Endothelial cell of umbilical vein (primary cell): ENCODE measurements around the gene TMCO6. TPM values are rescaled to one million over a fixed set of nuclear protein-coding genes. Genes with fewer than 3 reads are reported as not detected.

Experiments used
- BruUV-seq: library from RNA; stranded (reverse); fragments of 400-500 nt; replicated peaks from 2 replicates; lab custom pipeline; 2021; lab: Mats Ljungman, UMichigan
- CTCF ChIA-PET: fragments of 300-600, 350-600 bp; sonication (Branson Sonifier 250); formaldehyde crosslinking; loops from one replicate; lab custom pipeline; 2021; ENCODE audit warnings: antibody characterized with exemption, inconsistent platforms; lab: Charles Lee
- POLR2A ChIA-PET: fragments of 300-600, 350-600 bp; sonication (Branson Sonifier 250); formaldehyde crosslinking; loops from one replicate; lab custom pipeline; 2021; ENCODE audit warnings: antibody characterized with exemption, inconsistent platforms; lab: Charles Lee
- DNase-seq: peaks from one replicate; pipeline ENCODE4 v3.0.0-alpha.2; 2011; ENCODE audit warnings: low read depth, low spot score
- FAIRE-seq: peaks from 2 replicates; lab custom pipeline; 2011; peaks lifted over from hg19 to GRCh38; lab: Jason Lieb, UNC
- H2AFZ ChIP-seq: 2 replicates; pipeline ENCODE4 v1.6.0; 2012; ENCODE audit warnings: low read depth, low read length, control low read depth, inconsistent platforms
- H3K27ac ChIP-seq: 2 replicates; pipeline ENCODE4 v1.5.1; 2011; ENCODE audit warnings: low read depth, mild to moderate bottlenecking, control low read depth, low read length, moderate library complexity; ENCODE audit not compliant: insufficient read depth
- H3K27me3 ChIP-seq, 2 experiments: 2 replicates each; pipeline versions ENCODE4 v1.6.0 to v1.6.1; 2011; ENCODE audit warnings: low read length in 2 of 2, mixed read lengths in 1 of 2; ENCODE audit not compliant: control insufficient read depth in 2 of 2, insufficient read depth in 2 of 2
- H3K36me3 ChIP-seq, 2 experiments: 2 replicates in 1 of 2; 3 replicates in 1 of 2; pipeline ENCODE4 v1.5.1; 2011; ENCODE audit warnings: low read length in 2 of 2, mild to moderate bottlenecking in 1 of 2, moderate library complexity in 1 of 2; ENCODE audit not compliant: control insufficient read depth in 2 of 2, insufficient read depth in 2 of 2; ENCODE audit errors: extremely low read depth in 1 of 2
- H3K4me1 ChIP-seq: 3 replicates; pipeline ENCODE4 v1.5.1; 2011; ENCODE audit warnings: mild to moderate bottlenecking, low read length; ENCODE audit not compliant: control insufficient read depth, insufficient read depth; ENCODE audit errors: extremely low read depth
- H3K4me2 ChIP-seq: 2 replicates; pipeline ENCODE4 v1.6.1; 2011; ENCODE audit warnings: low read length, control low read depth, mixed read lengths; ENCODE audit not compliant: insufficient read depth
- H3K4me3 ChIP-seq, 3 experiments: fragments of 200-600 bp in 1 of 3; sonication (generic), shearing (Covaris generic) in 1 of 3; replicated peaks in 1 of 3; 2 replicates each; pipeline ENCODE4 v1.5.1; 2011 to 2016; ENCODE audit warnings: control low read depth in 3 of 3, low read length in 3 of 3, mild to moderate bottlenecking in 2 of 3, inconsistent platforms in 1 of 3, low read depth in 1 of 3, moderate library complexity in 1 of 3; ENCODE audit not compliant: insufficient read depth in 1 of 3
- H3K79me2 ChIP-seq: 2 replicates; pipeline ENCODE4 v1.6.0; 2012; ENCODE audit warnings: low read length, inconsistent platforms; ENCODE audit not compliant: control insufficient read depth, insufficient read depth
- H3K9ac ChIP-seq: replicated peaks from 2 replicates; pipeline ENCODE3; 2011; ENCODE audit warnings: low read length, control low read depth; ENCODE audit not compliant: insufficient read depth; ENCODE audit errors: extremely low read depth
- H3K9me1 ChIP-seq: replicated peaks from 3 replicates; pipeline ENCODE4 v1.6.0; 2011; ENCODE audit warnings: mild to moderate bottlenecking, low read length; ENCODE audit not compliant: control insufficient read depth, insufficient read depth; ENCODE audit errors: extremely low read depth
- H3K9me3 ChIP-seq: replicated peaks from 2 replicates; pipeline ENCODE4 v1.5.1; 2012; ENCODE audit warnings: low read length, inconsistent platforms; ENCODE audit not compliant: control insufficient read depth, insufficient read depth
- H4K20me1 ChIP-seq: replicated peaks from 2 replicates; pipeline ENCODE3; 2011; ENCODE audit warnings: mild to moderate bottlenecking, low read length; ENCODE audit not compliant: control insufficient read depth, insufficient read depth; ENCODE audit errors: extremely low read depth
- FOS ChIP-seq: IDR thresholded peaks from 2 replicates; pipeline ENCODE4 v1.6.1; 2011; ENCODE audit warnings: mild to moderate bottlenecking, low read length, moderate library complexity, borderline replicate concordance; ENCODE audit not compliant: insufficient read depth
- GATA2 ChIP-seq: IDR thresholded peaks from 2 replicates; pipeline ENCODE4 v1.7.0; 2011; ENCODE audit warnings: low read depth, mild to moderate bottlenecking, moderate library complexity, mixed read lengths, low read length; ENCODE audit not compliant: insufficient read length, insufficient read depth
- JUN ChIP-seq: IDR thresholded peaks from 2 replicates; pipeline ENCODE4 v1.6.1; 2011; ENCODE audit warnings: borderline replicate concordance, low read depth; ENCODE audit not compliant: insufficient read length, insufficient read depth
- MYC ChIP-seq: IDR thresholded peaks from one replicate; pipeline ENCODE4 v1.6.1; 2011; ENCODE audit warnings: mild to moderate bottlenecking, low read depth, low read length
- POLR2A ChIP-seq: IDR thresholded peaks from 2 replicates; pipeline ENCODE4 v1.6.1; 2012; ENCODE audit warnings: low read depth, mild to moderate bottlenecking, control low read depth, low read length
- dilution Hi-C: fragments of 300-500 bp; cut with MboI; formaldehyde crosslinking; loops from one replicate; pipeline ENCODE4 v1.15.0; 2019; ENCODE audit warnings: low sequenced_read_pairs; ENCODE audit not compliant: extremely low pct_ligation_motif_present
- intact Hi-C: fragments of 100-400 bp; cut with micrococcal nuclease; formaldehyde crosslinking; loops from one replicate; pipeline ENCODE4 v1.10.0; 2022
- polyA plus RNA-seq, 4 experiments: library from polyadenylated mRNA; depleted of rRNA in 3 of 4; stranded (reverse) in 3 of 4; unstranded in 1 of 4; fragments of >200 nt; gene quantifications; 2 replicates each; pipeline versions ENCODE4 v1.2.1 to v1.2.3, GENCODE V29; 2011 to 2012; ENCODE audit warnings: missing spikeins in 1 of 4
- total RNA-seq: library from RNA; stranded (reverse); gene quantifications from 2 replicates; pipeline ENCODE4 v1.2.3, GENCODE V29; 2021
- TF ChIP-seq, protein P1 (sequence below), 2 donors: IDR thresholded peaks; 1 replicate in 1 of 2; 2 replicates in 1 of 2; pipeline ENCODE4 v1.5.1; 2011; ENCODE audit warnings: low read length in 2 of 2, mild to moderate bottlenecking in 2 of 2, moderate library complexity in 2 of 2, control low read depth in 1 of 2, inconsistent platforms in 1 of 2, low read depth in 1 of 2; ENCODE audit not compliant: insufficient read depth in 1 of 2; ENCODE audit errors: extremely low read depth in 1 of 2

The TMCO6 gene
- total and polyA plus RNA-seq, 2 donors (not counting 3 experiments of a cell fraction or from before 2014, with no cell fraction given), result 22.0 to 23.7 TPM

DNA sequence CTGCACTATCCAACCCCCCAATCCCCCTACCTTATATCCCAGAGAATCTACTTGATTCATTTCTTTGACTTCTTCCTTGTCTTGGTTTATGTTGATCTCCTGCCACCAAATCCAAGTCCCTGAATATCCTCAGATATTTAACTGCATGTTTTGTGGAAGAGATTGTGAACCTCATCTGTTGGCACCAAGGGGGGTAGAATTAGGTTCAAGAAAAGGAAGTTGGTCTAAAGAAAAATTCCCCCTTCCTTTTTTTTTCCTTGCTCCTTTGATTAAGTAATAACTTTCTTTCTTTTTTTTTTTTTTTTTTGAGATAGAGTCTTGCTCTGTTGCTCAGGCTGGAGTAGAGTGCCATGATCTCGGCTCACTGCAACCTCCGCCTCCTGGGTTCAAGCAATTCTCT, 5.8 kb upstream of the TMCO6 start:
- CTCF ChIA-PET, result interaction anchor here (1.0 to 5.4 kb wide), 8 partner anchors 57 to 274 kb away, joined by 3 to 108 read pairs (median 6); partner anchors contain the start of genes EIF4EBP3 and SRA1

More for the DNA sequence above, 5.8 kb upstream of the TMCO6 start:
- TF ChIP-seq GATA2 (no peak), FOS (no peak), MYC (no peak), JUN (no peak), POLR2A (no peak)
- TF ChIP-seq, protein P1, sequence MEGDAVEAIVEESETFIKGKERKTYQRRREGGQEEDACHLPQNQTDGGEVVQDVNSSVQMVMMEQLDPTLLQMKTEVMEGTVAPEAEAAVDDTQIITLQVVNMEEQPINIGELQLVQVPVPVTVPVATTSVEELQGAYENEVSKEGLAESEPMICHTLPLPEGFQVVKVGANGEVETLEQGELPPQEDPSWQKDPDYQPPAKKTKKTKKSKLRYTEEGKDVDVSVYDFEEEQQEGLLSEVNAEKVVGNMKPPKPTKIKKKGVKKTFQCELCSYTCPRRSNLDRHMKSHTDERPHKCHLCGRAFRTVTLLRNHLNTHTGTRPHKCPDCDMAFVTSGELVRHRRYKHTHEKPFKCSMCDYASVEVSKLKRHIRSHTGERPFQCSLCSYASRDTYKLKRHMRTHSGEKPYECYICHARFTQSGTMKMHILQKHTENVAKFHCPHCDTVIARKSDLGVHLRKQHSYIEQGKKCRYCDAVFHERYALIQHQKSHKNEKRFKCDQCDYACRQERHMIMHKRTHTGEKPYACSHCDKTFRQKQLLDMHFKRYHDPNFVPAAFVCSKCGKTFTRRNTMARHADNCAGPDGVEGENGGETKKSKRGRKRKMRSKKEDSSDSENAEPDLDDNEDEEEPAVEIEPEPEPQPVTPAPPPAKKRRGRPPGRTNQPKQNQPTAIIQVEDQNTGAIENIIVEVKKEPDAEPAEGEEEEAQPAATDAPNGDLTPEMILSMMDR (IDR thresholded peaks at IDR 0.05; ENCODE audit: extremely low read depth in 1 of 2, insufficient read depth in 1 of 2, low read depth in 1 of 2, low read length in 2 of 2), result no peak
- H3K9me1 ChIP-seq, result no peaks in the 10 kb centered on the region
- H3K4me3 ChIP-seq, result no peak overlapping the region
- no peak for FAIRE-seq
- peaks cover 15% of the 10 kb centered on the region for H3K4me1 ChIP-seq
- H3K27ac ChIP-seq, result no peak overlapping the region
- no peak overlapping the region for H3K9ac ChIP-seq
- H4K20me1 ChIP-seq, result no peaks in the 10 kb centered on the region
- H3K36me3 ChIP-seq, result no peaks in the 10 kb centered on the region
- H3K9me3 ChIP-seq, result no peaks in the 10 kb centered on the region
- BruUV-seq, result no TSS peak
- dilution Hi-C loops, result no loop called here
- DNase-seq, result no peak
- H3K79me2 ChIP-seq, result no peaks in the 10 kb centered on the region
- peaks cover 0 to 3% of the 10 kb centered on the region in 2 experiments for H3K27me3 ChIP-seq
- intact Hi-C loops, result loop anchor here (10.0 kb wide), 1 partner anchor 389 kb away; no protein-coding TSS in a partner anchor
- POLR2A ChIA-PET, result no interaction called here
- no peak overlapping the region for H3K4me2 ChIP-seq
- H2AFZ ChIP-seq, result no peak overlapping the region
